GM19025 (cell line): ENCODE measurements around the gene CMSS1.
"Not testable (repeated sequence)": the region's sequence is repeated elsewhere in the genome, so short reads cannot be mapped to it uniquely, and the experiment has no call there.

Experiments
- ATAC-seq: cut with Tn5 transposase; IDR thresholded peaks from one replicate; pipeline ENCODE4 v1.9.1; 2021; ENCODE audit warnings: mild to moderate bottlenecking, low read depth, moderate library complexity; ENCODE audit not compliant: unreplicated experiment

Gene CMSS1

GRCh38 chr3:100197876-100198275, 380.2 kb downstream of the CMSS1 start:
- ATAC-seq, result no peak

- no peak for ATAC-seq
These were observed 381.1 kb downstream of the CMSS1 start for GRCh38 chr3:100198579-100199269.

- ATAC-seq, result no peak
These were observed 387.5 kb downstream of the CMSS1 start for GRCh38 chr3:100205171-100205570.

- ATAC-seq, result no peak
These were observed 389.0 kb downstream of the CMSS1 start for GRCh38 chr3:100206687-100207086.

- no peak for ATAC-seq
These were observed 390.2 kb downstream of the CMSS1 start for GRCh38 chr3:100207886-100208285.

- no peak for ATAC-seq
These were observed 391.5 kb downstream of the CMSS1 start for GRCh38 chr3:100209169-100209568.

- peak; percentile 94 for ATAC-seq
These were observed 392.5 kb downstream of the CMSS1 start for GRCh38 chr3:100209948-100210771.

GRCh38 chr3:100210772-100211135, 393.1 kb downstream of the CMSS1 start:
- ATAC-seq, result no peak

GRCh38 chr3:100213891-100214573, 396.4 kb downstream of the CMSS1 start:
- no peak for ATAC-seq

GRCh38 chr3:100214574-100214964, 396.9 kb downstream of the CMSS1 start:
- ATAC-seq, result no peak

GRCh38 chr3:100216713-100217112, 399.1 kb downstream of the CMSS1 start:
- no peak for ATAC-seq

- no peak for ATAC-seq
These were observed 403.5 kb downstream of the CMSS1 start for GRCh38 chr3:100221159-100221558.

- no peak for ATAC-seq
These were observed 407.5 kb downstream of the CMSS1 start for GRCh38 chr3:100225193-100225592.

- ATAC-seq, result no peak
These were observed 408.2 kb downstream of the CMSS1 start for GRCh38 chr3:100225883-100226282.

- no peak for ATAC-seq
These were observed 409.2 kb downstream of the CMSS1 start for GRCh38 chr3:100226712-100227429.

GRCh38 chr3:100227511-100227921, 409.9 kb downstream of the CMSS1 start:
- no peak for ATAC-seq

- no peak for ATAC-seq
These were observed 410.6 kb downstream of the CMSS1 start for GRCh38 chr3:100228247-100228646.

GRCh38 chr3:100229188-100229587, 411.5 kb downstream of the CMSS1 start:
- ATAC-seq, result not testable (repeated sequence)

GRCh38 chr3:100230710-100231109, 413.0 kb downstream of the CMSS1 start:
- no peak for ATAC-seq
